ENCODE results near the gene CC2D1A.

Gene CC2D1A

GRCh38 chr19:13951799-13952153, 45.8 kb downstream of the CC2D1A start:
- DNase-seq (ENCODE audit: low read depth): no peak
- H3K4me3 ChIP-seq (replicated peaks; ENCODE audit: low read depth, low read length): peak overlapping the region; percentile 51
- no peak for TF ChIP-seq CTCF (IDR thresholded peaks at IDR 0.05; ENCODE audit: low read length, missing control alignments)

DNA sequence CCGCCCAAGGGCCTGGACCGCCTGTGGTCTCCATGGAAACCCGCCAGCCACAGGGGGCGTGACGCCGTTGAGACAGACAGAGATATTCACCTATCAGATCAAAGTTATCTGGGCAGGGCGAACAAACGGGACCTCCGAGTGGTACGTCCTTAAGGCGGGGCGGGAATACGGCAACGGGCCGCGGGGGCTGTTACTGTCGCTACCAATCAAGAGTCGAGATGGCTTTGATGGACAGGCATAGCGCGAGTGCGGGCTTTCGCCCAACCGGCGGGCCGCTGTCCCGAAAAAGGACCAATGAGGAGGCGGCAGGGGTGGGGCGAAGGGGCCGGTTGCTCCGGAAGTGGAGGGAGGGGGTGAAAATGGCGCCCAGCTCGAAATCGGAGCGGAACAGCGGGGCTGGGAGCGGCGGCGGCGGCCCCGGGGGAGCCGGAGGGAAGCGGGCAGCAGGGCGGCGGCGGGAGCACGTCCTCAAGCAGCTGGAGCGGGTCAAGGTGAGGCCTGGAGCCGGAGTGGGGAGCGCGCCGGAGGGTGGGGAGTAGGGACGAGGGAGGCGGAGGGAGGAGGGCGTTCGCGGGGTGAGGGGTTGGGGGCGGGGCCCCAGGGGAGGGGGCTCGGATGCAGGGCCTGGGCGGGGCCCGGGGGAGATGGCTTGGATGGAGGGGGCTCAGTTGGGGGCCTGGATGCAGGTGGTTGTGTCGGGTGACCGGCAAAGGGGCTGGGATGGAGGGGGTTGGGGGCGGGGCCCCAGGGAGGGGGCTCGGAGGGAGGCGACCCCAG, 46.3 kb downstream of the CC2D1A start, which contains the start of gene DCAF15:
DCAF15 (plus strand) TSS at position 356 of the 777 bp plus-strand sequence; CDS start at position 360, 4 bp downstream.
- TF ChIP-seq CTCF (IDR thresholded peaks at IDR 0.05; ENCODE audit: low read length, missing control alignments): no peak
- peak; percentile 100 for DNase-seq (ENCODE audit: low read depth)
- H3K4me3 ChIP-seq (replicated peaks; ENCODE audit: low read depth, low read length): peak within 1 kb of the TSS; percentile 75

DNA sequence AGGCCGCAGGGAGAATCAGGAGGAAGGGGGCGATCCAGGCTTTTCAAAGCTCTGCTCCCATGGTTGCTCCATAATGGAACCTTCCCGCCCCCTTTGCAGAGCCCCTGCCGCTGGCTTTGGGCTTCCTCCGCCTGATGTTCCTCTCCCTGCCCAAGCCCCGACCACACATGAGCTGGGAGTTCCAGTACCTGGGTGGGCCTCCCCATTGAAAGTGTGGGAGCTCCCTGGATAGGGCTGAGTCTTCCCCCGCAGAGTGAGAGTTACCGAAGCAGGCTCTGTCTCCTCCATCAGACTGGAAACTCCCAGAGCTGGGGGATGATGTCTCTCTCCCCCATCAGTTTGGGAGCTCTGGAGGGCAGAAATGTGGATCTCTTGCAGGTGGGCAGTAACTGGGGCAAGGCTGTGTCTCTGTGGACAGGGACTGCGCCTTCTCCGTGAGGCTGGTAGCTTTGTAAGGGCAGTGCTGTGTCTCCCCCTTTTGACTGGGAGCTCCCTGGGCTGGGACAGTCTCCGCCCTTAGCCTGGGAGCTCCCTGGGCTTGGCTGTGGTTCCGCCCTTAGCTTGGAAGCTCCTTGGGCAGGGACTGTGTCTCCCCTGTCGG, 47.0 kb downstream of the CC2D1A start:
- DNase-seq (ENCODE audit: low read depth): peak; percentile 42
- TF ChIP-seq CTCF (IDR thresholded peaks at IDR 0.05; ENCODE audit: low read length, missing control alignments): no peak
- H3K4me3 ChIP-seq (replicated peaks; ENCODE audit: low read depth, low read length): peak overlapping the region; percentile 75

- TF ChIP-seq CTCF (IDR thresholded peaks at IDR 0.05; ENCODE audit: low read length, missing control alignments): no peak
- no peak overlapping the region for H3K4me3 ChIP-seq (replicated peaks; ENCODE audit: low read depth, low read length)
- DNase-seq (ENCODE audit: low read depth): no peak
Observed at GRCh38 chr19:13954185-13954584, 48.2 kb downstream of the CC2D1A start.

GRCh38 chr19:13955662-13956364, 49.8 kb downstream of the CC2D1A start:
- no peak overlapping the region for H3K4me3 ChIP-seq (replicated peaks; ENCODE audit: low read depth, low read length)
- no peak for TF ChIP-seq CTCF (IDR thresholded peaks at IDR 0.05; ENCODE audit: low read length, missing control alignments)
- DNase-seq (ENCODE audit: low read depth): no peak

GRCh38 chr19:13956365-13956744, 50.4 kb downstream of the CC2D1A start:
- no peak overlapping the region for H3K4me3 ChIP-seq (replicated peaks; ENCODE audit: low read depth, low read length)
- no peak for TF ChIP-seq CTCF (IDR thresholded peaks at IDR 0.05; ENCODE audit: low read length, missing control alignments)
- DNase-seq (ENCODE audit: low read depth): no peak

Measured in fibroblast of pulmonary artery (primary cell).